Duodenal mucosa (tissue), 2 donors: ENCODE data around the gene CARD18.
"Not testable (repeated sequence)": the region's sequence is repeated elsewhere in the genome, so short reads cannot be mapped to it uniquely, and the experiment has no call there.

Experiments used
- H3K27ac ChIP-seq: one replicate; pipeline ENCODE4 v1.7.0; 2013; ENCODE audit warnings: low read depth, low read length
- H3K27me3 ChIP-seq, 2 donors: one replicate each; pipeline ENCODE4 v1.7.0; 2013; ENCODE audit warnings: low read length in 2 of 2, control low read depth in 1 of 2; ENCODE audit not compliant: insufficient read depth in 2 of 2, control insufficient read depth in 1 of 2
- H3K36me3 ChIP-seq, 2 donors: one replicate each; pipeline ENCODE4 v1.7.0; 2013; ENCODE audit warnings: low read length in 2 of 2, control low read depth in 1 of 2; ENCODE audit not compliant: insufficient read depth in 2 of 2, control insufficient read depth in 1 of 2
- H3K4me1 ChIP-seq, 2 donors: one replicate each; pipeline ENCODE4 v1.7.0; 2013; ENCODE audit warnings: low read length in 2 of 2, control low read depth in 1 of 2; ENCODE audit not compliant: insufficient read depth in 2 of 2, control insufficient read depth in 1 of 2
- H3K4me3 ChIP-seq, 2 donors: one replicate each; pipeline ENCODE4 v1.7.0; 2013; ENCODE audit warnings: low read length in 2 of 2, low read depth in 1 of 2
- H3K9ac ChIP-seq, 2 donors: one replicate each; pipeline ENCODE4 v1.7.0; 2013; ENCODE audit warnings: low read length in 2 of 2, low read depth in 1 of 2
- H3K9me3 ChIP-seq, 2 donors: one replicate each; pipeline ENCODE4 v1.7.0; 2013; ENCODE audit warnings: low read length in 2 of 2, control low read depth in 1 of 2; ENCODE audit not compliant: control insufficient read depth in 1 of 2

Gene CARD18

GRCh38 chr11:105109321-105109720 is 30.2 kb downstream of the CARD18 start:
- Histone ChIP-seq H3K4me3 (no peak overlapping the region), H3K27ac (no peak overlapping the region), H3K9ac (no peak overlapping the region), H3K27me3 (no peaks in the 10 kb centered on the region), H3K4me1 (no peaks in the 10 kb centered on the region), H3K9me3 (no peaks in the 10 kb centered on the region), H3K36me3 (no peaks in the 10 kb centered on the region)

- Histone ChIP-seq H3K36me3 (no peaks in the 10 kb centered on the region), H3K4me3 (no peak overlapping the region), H3K27me3 (no peaks in the 10 kb centered on the region), H3K9me3 (no peaks in the 10 kb centered on the region), H3K27ac (no peak overlapping the region), H3K4me1 (no peaks in the 10 kb centered on the region), H3K9ac (no peak overlapping the region)
Observed at GRCh38 chr11:105108247-105108646, 31.3 kb downstream of the CARD18 start.

- not testable (repeated sequence) for H3K9ac ChIP-seq, H3K27me3 ChIP-seq, H3K27ac ChIP-seq, H3K9me3 ChIP-seq, H3K4me1 ChIP-seq, H3K36me3 ChIP-seq, H3K4me3 ChIP-seq
Observed at GRCh38 chr11:105107226-105107825, 32.2 kb downstream of the CARD18 start.

GRCh38 chr11:105106140-105106539 is 33.4 kb downstream of the CARD18 start:
- Histone ChIP-seq H3K4me1 (no peaks in the 10 kb centered on the region), H3K9me3 (no peaks in the 10 kb centered on the region)

GRCh38 chr11:105104292-105104691 is 35.3 kb downstream of the CARD18 start:
- H3K9me3 ChIP-seq = no peaks in the 10 kb centered on the region
- no peak overlapping the region for H3K9ac ChIP-seq
- no peaks in the 10 kb centered on the region for H3K4me1 ChIP-seq
- H3K27me3 ChIP-seq = no peaks in the 10 kb centered on the region
- no peaks in the 10 kb centered on the region for H3K36me3 ChIP-seq
- no peak overlapping the region for H3K27ac ChIP-seq
- no peak overlapping the region for H3K4me3 ChIP-seq

More at GRCh38 chr11:105106140-105106539, 33.4 kb downstream of the CARD18 start:
- Histone ChIP-seq H3K36me3 (no peaks in the 10 kb centered on the region), H3K27ac (no peak overlapping the region), H3K9ac (no peak overlapping the region), H3K27me3 (no peaks in the 10 kb centered on the region), H3K4me3 (no peak overlapping the region)

GRCh38 chr11:105103336-105103735 is 36.2 kb downstream of the CARD18 start:
- Histone ChIP-seq H3K4me1 (no peaks in the 10 kb centered on the region), H3K27me3 (no peaks in the 10 kb centered on the region), H3K36me3 (no peaks in the 10 kb centered on the region), H3K27ac (no peak overlapping the region), H3K9ac (no peak overlapping the region), H3K4me3 (no peak overlapping the region), H3K9me3 (no peaks in the 10 kb centered on the region)

GRCh38 chr11:105102079-105102581 is 37.4 kb downstream of the CARD18 start:
- H3K4me3 ChIP-seq = not testable (repeated sequence)

GRCh38 chr11:105100981-105101630 is 38.5 kb downstream of the CARD18 start:
- H3K4me1 ChIP-seq = no peaks in the 10 kb centered on the region
- no peak overlapping the region for H3K27ac ChIP-seq
- H3K36me3 ChIP-seq = no peaks in the 10 kb centered on the region
- H3K27me3 ChIP-seq = no peaks in the 10 kb centered on the region
- no peaks in the 10 kb centered on the region for H3K9me3 ChIP-seq
- no peak overlapping the region for H3K9ac ChIP-seq
- peak overlapping the region in 1 of 2 donors; percentile 16 for H3K4me3 ChIP-seq

More at GRCh38 chr11:105102079-105102581, 37.4 kb downstream of the CARD18 start:
- H3K9ac ChIP-seq, H3K4me1 ChIP-seq, H3K9me3 ChIP-seq, H3K36me3 ChIP-seq, H3K27me3 ChIP-seq, H3K27ac ChIP-seq: not testable (repeated sequence)

- H3K27me3 ChIP-seq = no peaks in the 10 kb centered on the region
- peak overlapping the region in 1 of 2 donors; percentile 16 for H3K4me3 ChIP-seq
- no peak overlapping the region for H3K27ac ChIP-seq
- H3K4me1 ChIP-seq = no peaks in the 10 kb centered on the region
- no peaks in the 10 kb centered on the region for H3K36me3 ChIP-seq
- H3K9me3 ChIP-seq = no peaks in the 10 kb centered on the region
- H3K9ac ChIP-seq = no peak overlapping the region
Observed at GRCh38 chr11:105100206-105100605, 39.4 kb downstream of the CARD18 start.

GRCh38 chr11:105099594-105099993 is 40.0 kb downstream of the CARD18 start:
- not testable (repeated sequence) for H3K9me3 ChIP-seq, H3K9ac ChIP-seq, H3K4me1 ChIP-seq, H3K4me3 ChIP-seq, H3K27me3 ChIP-seq, H3K36me3 ChIP-seq, H3K27ac ChIP-seq
